Heart left ventricle (tissue), 16 donors: ENCODE results near the gene IL1RAPL1. TPM values are rescaled to one million over a fixed set of nuclear protein-coding genes. Genes with fewer than 3 reads are reported as not detected.

Source experiments
- ATAC-seq, 4 donors: fragments of 200-7000 bp; cut with Tn5 transposase; one replicate each; pipeline ENCODE4 v1.9.1; 2020 to 2022; ENCODE audit warnings: moderate library complexity in 4 of 4, mild to moderate bottlenecking in 3 of 4, moderate number of reproducible peaks in 1 of 4
- DNase-seq, 5 donors: peaks; one replicate each; pipeline ENCODE4 v3.0.0-alpha.2; 2020
- H3K27ac ChIP-seq, 12 donors: fragments of 200-600 bp; sonication (generic) in 4 of 12; one replicate each; pipeline versions ENCODE4 v1.5.0 to v1.8.0; 2016 to 2022; ENCODE audit warnings: mild to moderate bottlenecking in 2 of 12
- H3K27me3 ChIP-seq, 9 donors: fragments of 200-600 bp; sonication (generic) in 2 of 9; one replicate each; pipeline versions ENCODE4 v1.5.1 to v1.8.0; 2016 to 2022; ENCODE audit warnings: mild to moderate bottlenecking in 3 of 9
- H3K36me3 ChIP-seq, 9 donors: fragments of 200-600 bp; sonication (generic) in 2 of 9; one replicate each; pipeline versions ENCODE4 v1.5.0 to v1.8.0; 2018 to 2022; ENCODE audit warnings: mild to moderate bottlenecking in 2 of 9
- H3K4me1 ChIP-seq, 12 donors: fragments of 200-600 bp; sonication (generic) in 4 of 12; one replicate each; pipeline versions ENCODE4 v1.5.0 to v1.8.0; 2016 to 2022; ENCODE audit warnings: mild to moderate bottlenecking in 3 of 12
- H3K4me3 ChIP-seq, 12 donors: fragments of 200-600 bp; sonication (generic) in 4 of 12; one replicate each; pipeline versions ENCODE4 v1.5.0 to v1.8.0; 2017 to 2022; ENCODE audit warnings: mild to moderate bottlenecking in 9 of 12, moderate library complexity in 4 of 12
- H3K9me3 ChIP-seq, 12 donors: fragments of 200-600 bp; sonication (generic) in 4 of 12; one replicate each; pipeline versions ENCODE4 v1.5.0 to v1.8.0; 2016 to 2022; ENCODE audit warnings: mild to moderate bottlenecking in 1 of 12
- CTCF ChIP-seq, 12 donors: fragments of 200-600 bp; sonication (generic) in 4 of 12; IDR thresholded peaks; one replicate each; pipeline versions ENCODE4 v1.5.0 to v1.8.0; 2018 to 2022; ENCODE audit warnings: antibody characterized with exemption in 12 of 12, mild to moderate bottlenecking in 5 of 12
- POLR2A ChIP-seq, 2 donors: fragments of 450-650 bp; IDR thresholded peaks; one replicate each; pipeline ENCODE4 v1.6.1; 2017; ENCODE audit warnings: antibody characterized with exemption in 2 of 2, mild to moderate bottlenecking in 2 of 2, moderate library complexity in 2 of 2
- WGBS, 4 donors: extraction: QIAGEN DNeasy Blood & Tissue Kit in 2 of 4; methylation state at CpG; one replicate each; pipeline versions ENCODE4 v1.1.5 to v1.1.7; 2013 to 2018; 5-methylcytosine and 5-hydroxymethylcytosine counted together
- intact Hi-C, 10 donors: fragments of 100-400 bp; cut with DNase I; formaldehyde crosslinking; loops; one replicate each; pipeline versions ENCODE4 v1.11.1 to v1.14.2; 2022
- polyA plus RNA-seq, 2 donors: library from polyadenylated mRNA; stranded (reverse); fragments of 200-250 nt; gene quantifications; one replicate each; pipeline ENCODE4 v1.2.3, GENCODE V29; 2013
- total RNA-seq, 9 donors: library from RNA; depleted of rRNA in 2 of 9; stranded (reverse); fragments of >200 nt in 2 of 9; fragmentation: NEBNext Ultra II Directional in 3 of 9; extraction: Animal tissue kit (Norgen Biotek cat#: 25700) in 3 of 9; gene quantifications; one replicate each; pipeline versions ENCODE4 v1.1.0 to v1.2.4, GENCODE V29; 2016 to 2023
- donor health status: ischemic (EF 13 %, LVEDD 7.1; RV severe dilation, severe dysfunction).
- donor health status: healthy with polysubstance abuse.
- donor health status: DM: no; HTN: yes; CAD: no.
- donor health status: DM: no; HTN: no; CAD: no.
- donor health status: ischemic (EF 25% LVEDD 6.9; RV normal size, moderate dysfunction).
- donor health status: ischemic (EF 25% LVEDD 5.7; RV mildly dilated, moderate dysfunction).
- donor health status: healthy.
- donor health status: DM: yes; HTN: yes; CAD: no.
- donor health status: ischemic (EF 35%, LVEDD 5.7; RV mildly dilated, moderate dysfunction).
- donor health status: nonischemic (EF 11% LVEDD 7.7; RV severe dilation, severe dysfunction).
- donor health status: DM: yes; HTN: yes; CAD: no.
- donor health status: PGD.
- donor health status: ischemic (EF 29% LVEDD 5.4; RV normal size, mild dysfunction).
- donor health status: nonischemic (EF 23%, LVEDD 6.1; RV moderate dilation, normal function).

Gene IL1RAPL1
- total and polyA plus RNA-seq, 11 donors = 0.42 to 4.7 (median 2.3) TPM

- Histone ChIP-seq H3K9me3 (no peaks in the 10 kb centered on the region), H3K4me1 (peaks cover 0 to 2% (median 0%) of the 10 kb centered on the region in 12 donors), H3K4me3 (no peak overlapping the region), H3K27me3 (no peaks in the 10 kb centered on the region), H3K36me3 (no peaks in the 10 kb centered on the region), H3K27ac (no peak overlapping the region)
- WGBS, 4 donors = 69 to 86% (median 73%) methylated on average over 3 of the region's 3 CpGs
- intact Hi-C loops = no loop called here
- TF ChIP-seq POLR2A (IDR thresholded peaks at IDR 0.05) (no peak), CTCF (IDR thresholded peaks at IDR 0.05) (no peak)
- DNase-seq = no peak
- no peak for ATAC-seq
Observed at GRCh38 chrX:28638775-28639174, 51.5 kb downstream of the IL1RAPL1 start.

- intact Hi-C loops = no loop called here
- Histone ChIP-seq H3K4me1 (peaks cover 0 to 3% (median 0%) of the 10 kb centered on the region in 12 donors), H3K27ac (no peak overlapping the region), H3K36me3 (no peaks in the 10 kb centered on the region), H3K27me3 (no peaks in the 10 kb centered on the region), H3K9me3 (no peaks in the 10 kb centered on the region), H3K4me3 (no peak overlapping the region)
- DNase-seq = no peak
- WGBS, 4 donors = 12 to 45% (median 28%) methylated on average over 2 of the region's 2 CpGs
- TF ChIP-seq CTCF (IDR thresholded peaks at IDR 0.05) (no peak), POLR2A (IDR thresholded peaks at IDR 0.05) (no peak)
- ATAC-seq = no peak
Observed at GRCh38 chrX:28639451-28639850, 52.2 kb downstream of the IL1RAPL1 start.

- Histone ChIP-seq H3K36me3 (no peaks in the 10 kb centered on the region), H3K4me3 (no peak overlapping the region), H3K27me3 (no peaks in the 10 kb centered on the region), H3K9me3 (no peaks in the 10 kb centered on the region), H3K27ac (no peak overlapping the region), H3K4me1 (no peaks in the 10 kb centered on the region)
- intact Hi-C loops = no loop called here
- ATAC-seq (no peak), DNase-seq (no peak)
- 46 to 88% (median 59%) methylated on average over 3 of the region's 3 CpGs for WGBS, 4 donors
- TF ChIP-seq POLR2A (IDR thresholded peaks at IDR 0.05) (no peak), CTCF (IDR thresholded peaks at IDR 0.05) (no peak)
Observed at GRCh38 chrX:28649541-28649940, 62.3 kb downstream of the IL1RAPL1 start.

- Histone ChIP-seq H3K36me3 (no peaks in the 10 kb centered on the region), H3K9me3 (no peaks in the 10 kb centered on the region), H3K27ac (no peak overlapping the region), H3K4me3 (no peak overlapping the region), H3K27me3 (no peaks in the 10 kb centered on the region), H3K4me1 (no peaks in the 10 kb centered on the region)
- DNase-seq (no peak), ATAC-seq (no peak)
- 34 to 84% (median 58%) methylated on average over 1 of the region's 1 CpG for WGBS, 4 donors
- intact Hi-C loops = no loop called here
- TF ChIP-seq POLR2A (IDR thresholded peaks at IDR 0.05) (no peak), CTCF (IDR thresholded peaks at IDR 0.05) (no peak)
Observed at GRCh38 chrX:28651186-28651585, 63.9 kb downstream of the IL1RAPL1 start.
